ENCODE measurements around the gene ZNF438.

ZNF438 gene

DNA sequence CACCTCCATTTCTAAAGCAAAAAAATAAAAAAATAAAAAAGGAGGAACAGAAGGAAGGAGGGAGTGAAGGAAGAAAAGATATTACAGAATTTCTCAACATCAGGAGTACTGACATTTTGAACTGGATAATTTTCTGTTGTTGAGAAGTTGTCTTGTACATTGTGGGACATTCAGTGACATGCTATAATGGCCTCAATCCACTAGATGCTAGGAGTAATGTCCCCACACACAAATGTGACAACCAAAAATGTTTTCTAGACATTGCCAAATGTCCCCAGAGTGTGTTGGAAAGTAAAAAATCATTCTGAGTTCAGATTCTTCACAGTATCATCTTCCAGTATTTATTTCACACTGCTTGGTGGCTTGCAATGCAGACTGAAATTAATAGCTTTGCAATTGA lies 6.5 kb downstream of the ZNF438 start:
- TF ChIP-seq, protein P1, sequence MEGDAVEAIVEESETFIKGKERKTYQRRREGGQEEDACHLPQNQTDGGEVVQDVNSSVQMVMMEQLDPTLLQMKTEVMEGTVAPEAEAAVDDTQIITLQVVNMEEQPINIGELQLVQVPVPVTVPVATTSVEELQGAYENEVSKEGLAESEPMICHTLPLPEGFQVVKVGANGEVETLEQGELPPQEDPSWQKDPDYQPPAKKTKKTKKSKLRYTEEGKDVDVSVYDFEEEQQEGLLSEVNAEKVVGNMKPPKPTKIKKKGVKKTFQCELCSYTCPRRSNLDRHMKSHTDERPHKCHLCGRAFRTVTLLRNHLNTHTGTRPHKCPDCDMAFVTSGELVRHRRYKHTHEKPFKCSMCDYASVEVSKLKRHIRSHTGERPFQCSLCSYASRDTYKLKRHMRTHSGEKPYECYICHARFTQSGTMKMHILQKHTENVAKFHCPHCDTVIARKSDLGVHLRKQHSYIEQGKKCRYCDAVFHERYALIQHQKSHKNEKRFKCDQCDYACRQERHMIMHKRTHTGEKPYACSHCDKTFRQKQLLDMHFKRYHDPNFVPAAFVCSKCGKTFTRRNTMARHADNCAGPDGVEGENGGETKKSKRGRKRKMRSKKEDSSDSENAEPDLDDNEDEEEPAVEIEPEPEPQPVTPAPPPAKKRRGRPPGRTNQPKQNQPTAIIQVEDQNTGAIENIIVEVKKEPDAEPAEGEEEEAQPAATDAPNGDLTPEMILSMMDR (IDR thresholded peaks at IDR 0.05; ENCODE audit: borderline replicate concordance, insufficient read depth, low read depth, low read length), result no peak
- H3K4me3 ChIP-seq (ENCODE audit: low read depth, low read length), result no peak overlapping the region

DNA sequence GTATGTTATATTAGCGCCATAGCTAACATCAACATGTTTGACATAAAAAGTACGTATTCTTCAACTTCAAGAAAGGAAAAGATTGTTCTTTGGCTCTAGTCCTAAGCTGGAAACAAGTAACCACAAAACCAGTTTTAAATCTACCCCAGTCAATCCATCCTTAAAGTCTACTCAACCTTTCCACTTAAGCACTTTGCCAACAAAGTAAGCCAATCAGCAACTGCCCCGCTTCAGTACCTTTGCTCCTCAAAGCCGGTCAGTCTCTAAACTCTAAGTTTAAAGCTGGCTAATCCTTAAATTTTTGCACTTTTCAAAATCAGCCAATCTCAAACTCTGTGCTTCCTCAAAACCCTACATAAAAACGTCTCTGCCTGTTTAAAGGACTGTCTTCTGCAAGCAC lies 8.1 kb downstream of the ZNF438 start:
- no peak overlapping the region for H3K4me3 ChIP-seq (ENCODE audit: low read depth, low read length)
- TF ChIP-seq, protein P1 (IDR thresholded peaks at IDR 0.05; ENCODE audit: borderline replicate concordance, insufficient read depth, low read depth, low read length), result no peak

DNA sequence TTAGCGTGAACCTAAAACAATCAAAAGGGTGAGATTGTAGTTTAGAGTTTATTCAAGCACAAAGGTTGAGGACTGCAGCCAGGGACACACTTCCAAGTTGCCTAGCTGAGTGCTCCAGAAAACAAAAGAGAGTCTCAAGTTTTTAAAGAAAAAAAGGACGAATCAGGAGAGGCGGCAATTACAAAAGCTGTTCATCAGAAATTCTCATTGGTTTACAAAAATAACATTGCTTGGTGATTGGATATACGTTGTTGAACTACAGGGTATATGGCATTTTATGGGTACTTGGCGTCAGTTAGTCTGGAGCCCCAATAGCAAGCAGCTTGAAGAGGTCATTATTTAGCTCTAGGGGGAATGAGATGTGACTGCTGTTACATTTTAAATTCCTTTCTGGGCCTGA lies 11.5 kb downstream of the ZNF438 start:
- TF ChIP-seq, protein P1 (IDR thresholded peaks at IDR 0.05; ENCODE audit: borderline replicate concordance, insufficient read depth, low read depth, low read length), result no peak
- no peak overlapping the region for H3K4me3 ChIP-seq (ENCODE audit: low read depth, low read length)

DNA sequence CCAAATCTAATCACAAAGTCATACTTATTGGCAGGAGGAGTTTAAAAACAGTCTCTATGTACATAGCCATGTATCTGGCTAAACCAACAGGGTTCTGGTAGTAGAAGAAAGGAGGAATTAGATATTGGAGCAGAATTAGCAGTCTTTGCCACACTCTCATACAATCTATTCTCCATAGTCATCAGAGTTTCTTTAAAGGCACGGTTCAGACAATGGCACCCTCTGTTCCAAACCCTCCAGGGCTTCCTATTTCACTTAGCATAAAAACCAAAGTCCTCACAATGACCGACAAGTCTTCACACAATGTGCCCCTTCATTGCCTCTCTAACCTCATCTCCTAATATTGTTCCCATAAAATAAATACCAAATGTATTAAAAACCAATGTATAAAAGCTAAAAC lies 12.7 kb downstream of the ZNF438 start:
- TF ChIP-seq, protein P1 (IDR thresholded peaks at IDR 0.05; ENCODE audit: borderline replicate concordance, insufficient read depth, low read depth, low read length), result no peak
- H3K4me3 ChIP-seq (ENCODE audit: low read depth, low read length), result no peak overlapping the region

DNA sequence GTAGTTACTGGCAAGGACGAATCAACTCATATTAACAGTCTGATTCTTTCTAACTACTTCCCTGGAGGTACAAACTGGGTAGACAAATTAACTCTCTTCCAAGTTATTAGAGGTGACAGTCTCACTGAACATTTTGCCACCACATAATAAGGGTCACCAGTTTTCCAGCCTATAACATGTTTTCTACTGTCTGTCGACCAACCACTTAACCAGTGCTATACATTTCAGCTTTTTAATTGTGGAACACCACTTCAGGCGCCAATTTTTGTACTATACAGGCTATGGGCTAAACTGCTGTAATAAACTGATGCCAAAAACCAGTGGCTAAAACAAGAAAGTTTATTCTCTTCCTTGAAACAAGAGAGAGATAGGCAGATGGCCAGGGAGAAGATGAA lies 13.3 kb downstream of the ZNF438 start:
- no peak overlapping the region for H3K4me3 ChIP-seq (ENCODE audit: low read depth, low read length)
- TF ChIP-seq, protein P1 (IDR thresholded peaks at IDR 0.05; ENCODE audit: borderline replicate concordance, insufficient read depth, low read depth, low read length), result no peak

DNA sequence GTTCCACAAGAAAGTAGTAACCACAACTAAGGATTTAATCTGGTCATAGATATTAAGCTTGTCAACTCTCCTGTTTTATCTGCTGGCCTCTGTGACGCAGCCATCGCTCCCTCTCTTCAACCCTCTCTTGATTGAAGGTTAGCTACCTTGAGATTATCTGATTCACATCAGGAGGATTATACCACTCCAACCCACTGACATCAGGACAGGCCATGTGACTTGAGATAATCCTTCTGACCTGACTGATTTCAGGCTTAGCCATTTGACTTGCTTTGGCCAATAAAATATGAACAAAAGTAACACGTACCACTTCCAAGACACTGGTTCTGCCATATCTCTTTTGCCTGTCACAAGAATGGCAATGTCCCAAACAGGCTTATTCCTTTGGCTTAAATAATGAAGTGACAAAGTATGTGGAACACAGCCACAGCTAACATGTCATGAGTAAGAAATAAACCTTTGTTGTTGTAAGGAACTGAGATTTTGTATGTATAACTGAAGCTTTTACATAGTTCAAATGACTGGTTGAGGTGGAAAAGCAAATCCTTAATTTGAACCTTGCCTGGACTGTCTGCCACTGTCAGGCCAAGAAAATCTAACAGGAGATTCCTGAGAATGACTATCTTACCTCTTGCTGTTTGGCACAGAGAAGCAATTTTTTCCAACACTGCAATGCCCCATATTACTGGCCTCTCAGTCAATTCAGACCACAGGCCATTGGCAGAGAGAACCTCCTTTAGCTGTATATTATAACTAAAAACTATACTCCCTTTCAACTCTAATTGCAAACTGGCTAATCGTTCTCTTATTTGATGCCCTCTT lies 13.9 kb downstream of the ZNF438 start:
- TF ChIP-seq, protein P1 (IDR thresholded peaks at IDR 0.05; ENCODE audit: borderline replicate concordance, insufficient read depth, low read depth, low read length), result no peak
- H3K4me3 ChIP-seq (ENCODE audit: low read depth, low read length), result no peak overlapping the region
